IPS-NIHi7 (cell line): ENCODE data around the gene CCNL2.

Experiments
- DNase-seq: peaks from one replicate; pipeline ENCODE4 v3.0.0; 2012; ENCODE audit warnings: mixed read lengths; ENCODE audit errors: extremely low spot score

Gene CCNL2

DNA sequence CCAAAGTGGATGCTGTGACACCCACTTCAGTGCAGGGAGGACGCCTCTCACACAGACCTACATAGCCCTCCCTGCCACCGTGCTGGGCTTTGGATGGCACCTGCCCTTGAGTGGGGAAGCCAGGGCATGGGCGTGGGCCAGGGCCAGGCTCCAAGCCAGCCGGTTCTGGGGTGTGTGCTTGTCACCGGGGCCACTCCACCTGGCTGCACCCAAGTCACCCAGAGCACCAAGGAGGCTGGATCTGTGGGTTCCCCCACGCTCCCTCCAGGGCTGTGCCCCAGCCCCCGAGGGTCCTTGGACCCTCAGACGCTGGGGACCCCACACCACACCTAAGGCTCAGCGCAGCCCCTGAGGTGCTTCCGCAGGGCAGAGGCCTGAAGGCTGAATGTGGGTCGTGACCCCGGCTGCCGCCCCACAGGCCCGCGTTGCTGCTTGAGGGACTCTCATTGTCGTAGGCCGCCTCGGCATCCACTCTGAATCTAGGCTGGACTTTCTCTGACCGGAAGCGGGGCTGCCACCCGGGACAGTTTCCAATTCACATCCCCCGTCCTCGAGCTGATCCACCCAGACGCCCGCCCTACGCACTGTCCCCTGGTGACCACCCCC, 42.2 kb downstream of the CCNL2 start:
- no peak for DNase-seq

DNA sequence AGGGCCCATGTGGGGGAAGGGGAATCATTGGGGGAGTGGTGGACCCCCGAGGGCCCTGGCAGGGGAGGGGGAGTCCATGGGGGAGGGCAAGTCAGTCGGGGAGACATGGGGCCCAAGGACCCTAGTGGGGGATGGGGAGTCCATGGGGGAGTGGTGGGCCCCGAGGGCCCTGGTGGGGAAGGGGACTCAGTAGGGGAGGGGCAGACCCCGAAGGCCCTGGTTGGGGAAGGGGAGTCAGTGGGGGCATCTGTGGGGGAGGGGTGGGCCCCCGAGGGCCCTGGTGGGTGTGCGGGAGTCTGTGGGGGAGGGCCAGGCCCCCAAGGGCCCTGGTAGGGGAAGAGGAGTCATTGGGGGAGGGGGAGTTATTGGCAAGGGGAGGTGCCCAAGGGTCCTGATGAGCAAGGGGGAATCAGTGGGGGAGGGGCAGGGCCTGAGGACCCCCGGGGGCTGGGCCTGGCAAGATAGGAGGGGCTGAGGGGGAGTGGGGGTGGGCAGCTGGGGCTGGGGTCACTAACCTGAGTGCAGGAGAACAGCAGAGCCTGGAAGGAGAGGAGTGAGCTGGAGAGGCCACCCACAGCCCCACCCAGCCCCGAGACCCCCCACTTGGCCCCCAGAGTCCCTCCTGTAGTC, 42.9 kb downstream of the CCNL2 start:
- no peak for DNase-seq

DNA sequence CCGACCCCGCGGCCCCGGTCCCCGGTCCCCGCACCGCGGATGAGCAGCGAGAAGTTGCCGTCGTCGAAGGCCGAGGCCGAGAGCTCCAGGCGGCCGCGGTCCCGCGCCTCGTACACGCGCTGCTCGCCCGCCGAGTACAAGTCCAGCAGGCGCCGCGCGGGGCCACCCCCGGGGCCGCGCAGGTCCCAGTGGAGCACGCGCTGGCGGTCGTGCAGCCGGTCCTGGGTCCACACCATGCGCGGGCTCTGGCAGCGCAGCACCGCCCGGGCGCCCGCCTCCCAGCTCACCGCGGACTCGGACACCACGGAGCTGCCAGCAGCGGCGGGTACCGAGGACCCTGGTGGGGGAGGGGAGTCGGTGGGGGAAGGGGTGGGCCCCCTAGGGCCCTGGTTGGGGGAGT, 43.7 kb downstream of the CCNL2 start:
- DNase-seq, result no peak

DNA sequence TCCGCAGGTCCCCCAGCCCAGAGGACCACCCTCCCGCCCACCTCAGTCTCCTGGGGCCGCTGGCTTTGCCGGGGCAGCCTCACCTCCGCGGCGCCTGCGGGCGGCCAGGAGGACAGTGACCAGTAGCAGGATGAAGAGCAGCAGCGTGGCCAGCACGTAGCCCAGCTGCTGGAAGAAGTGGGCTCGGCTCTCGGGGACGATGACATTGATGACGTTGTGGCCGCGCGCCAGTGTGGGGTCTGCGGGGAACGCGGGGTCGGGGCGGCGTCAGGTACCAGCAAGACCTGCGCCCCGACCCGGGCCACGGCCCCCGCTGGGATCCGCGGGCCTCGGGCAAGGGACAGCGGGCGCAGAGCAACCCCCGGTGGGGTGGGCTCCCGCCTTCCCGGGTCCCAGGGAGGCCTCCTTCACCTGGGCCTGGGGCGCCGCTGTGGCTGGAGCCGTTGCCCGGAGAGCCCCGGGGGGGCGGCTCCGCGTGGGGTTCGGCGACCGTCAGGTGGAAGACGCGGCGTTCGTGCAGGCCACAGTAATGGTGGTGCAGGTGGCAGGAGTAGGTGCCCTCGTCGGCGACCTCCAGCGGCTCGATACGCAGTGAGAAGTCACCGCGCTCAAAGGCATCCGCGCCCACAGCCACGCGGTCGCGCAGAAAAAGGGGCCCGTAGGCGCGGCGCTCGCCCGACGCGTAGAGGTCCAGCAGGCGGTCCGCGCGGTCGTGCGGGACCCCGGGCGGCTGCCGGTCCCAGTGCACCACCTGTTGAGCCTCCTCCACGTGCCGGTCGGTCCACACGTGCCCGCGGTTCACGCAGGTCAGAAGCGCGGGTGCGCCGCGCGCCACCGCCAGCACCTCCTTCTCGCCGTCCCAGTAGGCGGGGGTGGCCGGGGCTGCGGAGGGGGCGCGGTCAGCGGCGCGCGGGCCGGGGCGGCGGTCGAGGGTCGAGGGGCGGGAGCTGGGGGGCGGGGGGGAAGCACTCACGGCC, 44.6 kb downstream of the CCNL2 start:
- no peak for DNase-seq

DNA sequence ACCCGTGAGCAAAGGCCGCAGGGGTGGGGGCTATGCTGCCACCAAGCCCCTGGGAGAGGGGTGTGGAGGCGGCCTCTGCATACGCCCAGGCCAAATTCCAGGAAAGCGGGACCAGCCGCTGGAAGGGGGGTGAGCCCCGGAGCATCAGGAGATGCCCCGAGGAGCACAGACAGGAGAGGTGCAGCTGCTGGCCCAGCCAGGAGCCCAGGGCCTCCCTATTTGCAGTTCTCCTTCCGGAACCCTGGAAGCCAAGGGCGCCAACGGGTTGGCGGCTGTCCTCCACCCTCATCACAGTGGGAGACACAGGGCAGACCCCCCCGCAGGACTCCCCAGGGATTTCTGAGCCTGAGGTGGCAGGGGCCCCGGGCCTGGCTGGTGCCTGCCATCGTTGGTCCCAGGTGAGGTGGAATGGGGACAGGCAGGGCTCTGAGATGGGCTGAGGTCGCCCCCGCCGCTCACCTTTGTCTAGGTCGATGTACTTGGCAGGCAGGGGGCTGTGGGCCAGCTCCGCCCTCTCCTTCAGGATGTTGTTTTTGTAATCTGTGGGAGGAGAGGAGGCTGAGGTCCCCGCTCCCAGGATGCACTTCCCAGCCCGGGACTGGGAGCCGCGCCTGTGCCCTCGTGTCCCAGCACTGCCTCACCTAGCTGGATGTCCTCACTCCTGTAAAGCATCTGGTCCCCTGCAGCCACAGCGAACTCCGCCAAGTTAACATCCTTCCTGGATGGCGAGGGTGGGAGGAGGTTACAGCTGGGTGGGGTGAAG, 45.6 kb downstream of the CCNL2 start:
- DNase-seq, result peak; percentile 72

DNA sequence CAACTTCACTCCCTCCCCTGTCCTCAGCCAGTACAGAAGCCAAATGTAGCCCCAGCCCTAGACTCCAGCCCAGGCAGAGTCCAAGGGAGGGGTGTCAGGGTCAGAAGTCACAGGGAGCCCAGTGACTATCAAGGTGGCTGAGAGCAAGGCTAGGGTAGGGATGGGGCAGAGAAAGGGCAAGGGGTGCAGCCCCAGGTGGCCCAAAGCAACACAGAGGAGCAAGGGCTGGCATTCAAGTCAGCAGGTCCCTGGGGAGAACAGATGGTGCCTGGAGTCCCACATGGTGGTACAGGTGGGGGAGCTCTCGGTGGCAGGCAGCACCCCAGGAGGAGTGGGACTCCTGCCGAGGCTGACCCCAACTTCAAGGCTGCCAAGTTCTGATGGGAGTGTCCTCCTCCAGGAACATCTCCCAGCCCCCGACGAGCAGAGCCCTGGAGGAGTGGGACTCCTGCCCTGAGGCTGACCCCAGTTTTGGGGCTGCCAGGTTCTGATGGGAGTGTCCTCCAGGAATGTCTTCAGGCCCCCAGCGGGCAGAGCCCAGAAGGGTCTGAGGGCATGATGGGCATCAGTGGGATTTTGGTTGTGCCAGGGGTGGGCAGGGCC, 46.2 kb downstream of the CCNL2 start:
- no peak for DNase-seq

DNA sequence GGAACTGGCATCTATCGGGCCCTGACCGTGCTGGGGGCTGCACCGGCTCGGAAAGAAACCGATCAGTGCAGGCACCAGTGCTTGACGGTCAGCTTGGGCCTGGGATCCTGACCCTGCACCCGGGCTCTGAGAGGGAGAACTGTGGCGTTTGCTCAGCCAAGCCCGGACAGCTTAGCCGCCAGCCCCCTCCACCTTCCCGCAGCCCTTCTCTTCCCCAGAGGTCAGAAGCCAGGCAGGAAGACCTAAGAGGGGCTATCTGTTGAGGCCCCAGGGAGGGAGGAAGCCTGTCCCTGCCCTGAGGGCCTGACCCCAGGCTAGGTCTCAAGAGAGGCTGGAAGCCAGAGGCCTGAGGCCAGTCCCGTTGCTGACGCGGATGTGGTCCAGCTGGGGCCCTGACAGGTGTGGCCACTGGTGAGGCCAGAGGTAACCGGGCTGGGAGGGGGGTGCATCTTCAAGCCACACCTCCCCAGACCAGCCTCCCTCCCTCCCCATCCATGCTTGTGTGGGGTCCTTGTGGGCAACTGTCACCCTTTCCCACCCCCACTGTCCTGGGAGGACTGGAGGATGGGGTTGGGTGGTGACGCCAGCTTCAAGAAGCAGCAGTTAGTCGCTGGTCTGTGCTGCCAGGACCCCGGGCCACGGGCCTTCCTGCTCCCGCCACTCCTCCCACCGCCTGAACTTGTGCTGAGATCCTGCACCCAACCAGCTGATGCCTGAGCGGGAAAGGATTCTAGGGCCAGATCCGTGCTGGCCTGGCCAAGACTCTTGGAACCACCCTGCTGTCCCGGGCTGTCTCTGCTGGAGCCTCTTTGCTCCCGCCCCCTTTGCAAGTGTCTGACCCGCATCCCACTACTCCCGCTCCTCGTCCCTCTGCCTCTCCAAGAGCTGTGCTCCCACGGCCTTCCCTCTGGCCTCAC, 47.4 kb downstream of the CCNL2 start:
- DNase-seq, result no peak

DNA sequence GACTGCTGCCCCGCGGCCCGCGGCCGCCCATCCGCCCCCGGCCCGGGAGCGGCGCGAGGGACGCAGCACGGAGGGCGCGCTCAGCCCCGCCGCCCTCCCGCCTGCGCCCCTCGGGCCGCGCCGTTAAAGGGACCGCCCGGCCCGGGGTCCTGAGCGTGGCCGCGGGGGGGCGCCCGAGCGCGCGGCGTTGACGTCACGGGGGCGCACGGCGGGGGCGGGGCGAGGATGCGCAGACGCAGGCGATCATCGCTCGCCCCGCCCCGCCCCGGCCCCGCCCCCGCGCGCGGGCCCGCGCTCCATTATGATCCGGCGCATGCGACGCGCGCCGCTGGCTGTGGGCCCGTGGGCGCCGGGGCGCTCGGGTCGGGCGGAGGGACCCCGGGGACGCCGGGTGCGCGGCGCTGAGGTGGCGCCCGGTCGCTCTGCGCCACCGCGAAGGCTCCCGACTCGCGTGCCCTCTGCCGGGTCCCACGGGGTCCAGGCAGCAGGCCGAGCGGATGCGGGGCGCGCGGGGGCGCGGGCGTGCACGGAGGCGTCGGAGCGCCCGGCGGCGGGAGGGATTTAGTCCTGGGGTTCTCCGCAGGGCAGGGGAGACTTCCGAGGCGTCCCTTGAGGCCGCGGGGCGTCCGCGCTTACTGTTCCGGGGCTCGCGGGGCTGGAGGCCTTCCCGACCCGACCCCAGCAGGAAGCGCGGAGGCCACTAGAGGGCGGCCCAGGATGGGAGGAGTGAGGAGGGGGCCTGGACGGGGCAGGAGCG, 49.7 kb downstream of the CCNL2 start, which contains the start of gene DVL1:
TSS of gene DVL1 (minus strand) at position 163 of the 757 bp plus-strand sequence. CDS start 353 bp downstream, outside the sequence.
- DNase-seq, result peak; percentile 83

DNA sequence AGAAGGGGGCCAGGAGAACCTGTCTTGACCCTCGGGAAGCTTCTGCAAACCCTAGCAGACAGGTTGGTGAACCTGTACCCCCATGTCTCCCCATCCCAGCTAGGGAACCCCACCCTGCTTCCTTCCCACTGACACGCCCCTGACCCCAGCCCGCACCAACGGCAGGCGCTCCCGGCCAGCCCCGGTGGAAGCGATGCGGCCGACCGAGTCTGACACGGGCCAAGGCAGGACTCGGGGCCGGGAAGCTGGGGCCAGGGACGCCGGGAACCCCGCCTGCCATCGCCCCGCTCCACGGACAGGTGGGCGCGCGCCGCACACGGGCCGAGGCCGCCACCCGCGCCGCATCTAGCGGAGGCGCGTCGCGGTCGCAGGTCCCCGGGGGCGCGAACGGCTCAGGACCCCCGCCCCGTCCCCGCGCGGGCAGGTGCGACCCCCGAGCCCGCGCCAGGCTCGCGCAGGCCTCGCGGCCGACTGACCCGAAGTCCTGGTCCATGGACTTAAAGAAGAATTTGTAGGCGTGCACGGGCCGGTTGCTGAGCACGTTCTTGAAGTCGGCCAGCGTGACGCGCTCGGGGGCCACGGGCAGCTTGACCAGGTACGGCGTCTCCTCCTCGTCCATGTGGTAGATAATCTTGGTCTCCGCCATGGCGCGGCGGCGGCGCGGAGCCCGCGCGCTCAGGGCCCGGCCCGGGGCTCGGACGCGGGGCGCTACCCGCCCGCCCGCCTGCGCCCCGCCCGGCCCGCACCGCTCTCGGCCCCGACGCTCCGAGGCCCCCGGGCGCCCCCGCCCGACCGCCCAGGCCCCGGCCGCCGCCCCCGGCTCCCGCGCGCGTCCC, 50.5 kb downstream of the CCNL2 start:
- DNase-seq, result no peak

DNA sequence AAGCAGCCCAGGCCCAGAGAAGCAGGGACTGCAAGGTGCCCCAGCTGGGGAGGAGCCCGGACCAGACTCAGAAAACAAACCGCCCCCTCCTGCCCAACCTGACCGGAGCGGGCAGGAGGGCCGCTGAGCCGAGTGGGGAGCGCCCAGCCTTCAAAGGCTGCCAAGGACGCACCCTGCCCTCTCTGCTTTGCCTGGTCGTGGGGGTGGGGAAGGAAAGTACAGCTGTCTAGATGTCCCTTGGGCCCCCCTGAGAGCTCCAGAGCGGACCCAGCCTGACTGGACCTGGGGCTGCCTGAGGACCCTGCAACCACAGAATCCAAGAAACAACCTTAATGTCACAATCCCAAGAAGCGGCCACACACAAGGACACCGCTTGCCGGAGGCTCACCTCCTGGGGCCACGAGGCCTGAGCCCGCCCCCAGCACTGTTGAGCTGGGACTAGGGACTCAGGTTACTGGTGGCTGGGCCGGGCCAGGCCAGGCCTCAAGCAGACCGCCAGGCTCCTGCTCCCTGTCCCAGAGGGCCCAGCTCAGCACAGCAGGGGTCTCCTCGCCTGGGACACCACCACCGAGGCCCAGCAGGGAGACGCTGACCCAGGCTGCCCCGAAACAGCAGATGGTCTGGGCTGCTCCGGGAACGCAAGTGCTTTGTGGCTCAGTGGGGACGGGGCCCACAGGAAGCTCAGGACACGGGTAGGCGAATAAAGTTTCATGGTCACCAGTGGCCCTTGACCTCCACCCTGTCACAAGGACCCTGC, 51.3 kb downstream of the CCNL2 start:
- peak; percentile 77 for DNase-seq

DNA sequence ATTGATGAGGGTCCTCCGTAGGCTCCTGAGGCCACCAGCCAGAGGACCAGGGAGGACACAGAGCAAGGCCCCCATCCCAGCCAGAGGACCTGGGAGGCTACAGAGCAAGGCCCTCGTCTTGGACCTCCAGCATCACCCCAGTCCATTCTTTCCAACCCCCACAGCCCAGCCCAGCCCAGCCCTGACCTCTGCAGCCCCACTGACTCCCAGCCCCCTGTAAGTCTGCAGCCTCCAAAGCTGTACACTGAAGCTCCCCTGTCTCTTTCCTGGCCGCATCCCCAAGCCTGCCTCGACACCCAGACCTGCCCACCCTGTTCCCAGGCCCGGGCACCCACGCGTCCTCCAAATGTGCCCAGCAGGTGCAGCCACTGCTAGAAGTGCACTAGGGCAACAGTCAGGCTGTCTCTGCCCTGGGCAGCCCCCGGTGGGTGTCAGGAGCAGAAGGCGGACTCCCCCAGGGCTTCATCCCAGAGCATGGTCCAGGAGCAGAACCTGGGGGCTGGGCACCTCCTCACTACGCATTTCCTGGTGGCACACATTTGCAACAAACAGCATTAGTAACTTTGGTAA, 52.0 kb downstream of the CCNL2 start:
- DNase-seq, result no peak

DNA sequence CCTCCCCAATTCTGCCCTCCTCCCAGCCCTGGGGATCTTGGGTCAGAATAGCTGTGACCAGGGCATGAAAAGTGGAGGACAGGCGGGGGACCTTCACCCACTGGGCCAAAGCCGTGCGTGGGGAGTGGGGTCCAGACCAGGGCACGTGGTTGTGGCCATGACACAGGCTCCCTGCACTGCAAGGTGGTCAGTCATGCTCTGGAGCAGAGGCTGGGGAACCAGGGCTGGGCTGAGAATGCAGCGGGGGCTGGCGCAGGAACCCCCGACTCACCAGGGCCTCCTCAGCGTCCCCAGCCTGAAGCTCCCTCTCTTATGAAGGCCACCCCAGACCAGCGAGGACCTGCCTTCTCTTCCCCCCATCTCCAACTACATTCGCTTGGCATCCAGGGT, 52.6 kb downstream of the CCNL2 start:
- DNase-seq, result no peak

DNA sequence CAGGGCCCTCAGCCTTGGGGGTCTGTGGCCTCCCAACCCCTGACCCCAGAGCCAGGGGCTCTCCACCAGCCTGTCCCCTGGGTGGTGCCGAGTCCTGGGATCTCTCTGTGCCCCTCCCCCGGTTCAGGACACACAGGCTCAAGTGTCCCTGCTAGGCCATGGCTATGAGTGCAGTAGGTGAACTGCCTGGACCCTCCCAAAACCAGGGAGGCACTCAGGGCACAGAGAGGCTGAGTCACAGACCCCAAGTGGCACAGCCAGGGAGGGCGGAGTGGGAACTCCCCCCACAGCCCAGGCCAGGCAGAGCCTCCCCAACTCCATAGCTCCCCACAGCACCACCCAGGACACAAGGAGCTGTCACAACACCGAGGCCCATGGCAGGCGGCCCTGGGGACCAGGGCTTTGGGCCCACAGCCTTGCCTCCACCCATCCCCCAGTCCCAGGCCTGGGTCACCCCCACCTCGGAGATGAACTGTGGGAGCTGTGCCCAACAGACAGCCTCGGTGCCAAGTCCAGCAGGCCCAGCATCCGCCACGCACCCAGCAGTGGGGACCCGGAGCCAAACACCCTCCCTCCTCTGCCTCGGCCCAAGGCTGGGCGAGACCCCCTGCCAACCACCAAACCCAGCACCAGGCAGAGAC, 53.2 kb downstream of the CCNL2 start:
- no peak for DNase-seq

DNA sequence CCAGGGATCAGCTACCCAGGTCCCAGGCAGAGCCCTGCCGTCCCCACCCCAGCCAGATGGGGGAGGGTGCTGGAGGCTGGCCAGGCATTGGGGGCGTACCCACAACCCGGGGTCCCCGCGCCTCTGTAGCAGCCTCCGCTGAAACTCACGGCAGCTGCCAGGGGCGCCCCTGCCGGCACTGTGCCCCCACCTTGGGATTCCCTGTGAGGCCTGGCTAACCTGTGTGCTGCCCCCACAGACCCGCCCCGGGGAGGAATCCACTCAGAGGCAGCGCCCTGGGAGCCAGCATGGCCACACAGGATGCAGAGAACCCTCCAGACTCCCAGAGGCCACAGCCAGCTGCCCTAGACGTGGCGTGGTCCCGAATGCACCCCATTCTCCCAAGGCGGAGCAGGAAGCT, 53.8 kb downstream of the CCNL2 start:
- no peak for DNase-seq

DNA sequence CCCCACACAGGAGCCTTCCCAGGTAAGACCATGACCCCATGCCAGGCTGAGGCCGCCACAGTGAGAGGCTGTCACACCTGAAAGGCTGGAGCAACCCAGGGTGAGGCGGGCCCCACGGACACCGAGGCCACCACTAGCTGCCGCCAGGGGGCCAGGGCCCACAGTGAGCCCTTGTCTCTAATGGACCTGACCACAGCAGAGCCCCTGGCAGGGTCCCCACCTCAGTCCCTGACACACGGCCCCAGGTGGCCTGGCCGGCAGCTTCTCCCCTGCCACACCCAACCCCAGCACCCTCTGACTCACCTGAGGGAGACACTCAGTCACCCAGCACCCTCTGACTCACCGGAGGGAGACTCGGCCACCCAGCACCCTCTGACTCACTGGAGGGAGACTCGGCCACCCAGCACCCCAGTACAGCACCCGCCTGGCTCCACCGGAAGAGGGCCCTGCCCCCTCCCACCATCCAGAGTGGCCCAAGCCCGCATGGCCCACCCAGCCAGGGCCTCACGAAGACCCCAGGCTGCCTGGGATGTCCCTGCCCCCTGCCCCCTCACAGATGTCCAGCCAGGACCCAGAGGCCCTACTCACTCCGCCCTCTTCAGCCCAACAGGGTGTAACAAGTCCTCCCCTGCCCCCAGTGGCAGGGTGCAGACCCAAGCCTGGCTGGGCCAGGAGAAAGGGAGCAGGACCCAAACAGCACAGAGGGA, 54.3 kb downstream of the CCNL2 start:
- peak; percentile 59 for DNase-seq

DNA sequence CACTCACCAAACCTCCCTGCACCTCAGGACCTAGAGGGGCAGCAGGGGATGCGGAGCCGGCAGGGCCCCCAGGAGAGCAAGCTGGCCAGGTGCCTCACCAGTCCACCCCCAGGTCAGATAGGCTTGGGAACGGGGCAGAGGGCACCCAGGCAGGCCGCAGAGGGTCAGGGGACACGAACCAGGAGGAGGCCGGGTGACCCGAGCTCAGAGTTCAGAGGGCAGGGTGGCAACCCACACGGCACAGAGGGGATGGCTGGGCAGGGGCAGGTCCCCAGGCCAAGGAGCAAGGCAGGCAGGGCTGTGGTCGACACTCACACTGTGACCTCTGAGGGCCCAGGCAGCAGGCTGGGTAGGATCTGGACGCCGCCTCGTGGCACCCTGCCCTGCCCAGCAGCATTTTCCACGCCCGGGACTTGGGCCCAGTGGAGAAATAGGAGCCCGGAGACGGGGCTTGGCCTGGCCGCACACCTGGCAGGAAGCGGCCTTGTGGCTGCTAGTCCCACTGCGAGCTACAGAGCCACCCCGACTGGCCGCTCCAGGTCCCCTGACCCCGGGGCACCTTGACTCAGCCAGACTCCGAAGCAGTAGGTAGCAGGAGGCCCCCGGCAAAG, 55.2 kb downstream of the CCNL2 start:
- DNase-seq, result no peak
